PC-9 (cell line): ENCODE data around the gene UHMK1.

Source experiments
- CTCF ChIP-seq: fragments of 200-600 bp; sonication (generic); conservative IDR thresholded peaks from 2 replicates; pipeline ENCODE4 v1.6.1; 2017; ENCODE audit warnings: mixed run types, antibody characterized with exemption, mild to moderate bottlenecking, moderate library complexity
- EZH2 ChIP-seq: fragments of 200-600 bp; sonication (generic); IDR thresholded peaks from 2 replicates; pipeline ENCODE4 v1.8.0; 2017; ENCODE audit warnings: antibody characterized with exemption, low read depth

- TF ChIP-seq CTCF (no peak), EZH2 (no peak)
These were observed 64.8 kb downstream of the UHMK1 start for GRCh38 chr1:162562470-162562828.
